Skin of body (tissue), 2 donors: ENCODE results near the gene RNLS. TPM values are rescaled to one million over a fixed set of nuclear protein-coding genes. Genes with fewer than 3 reads are reported as not detected.
"Not testable (repeated sequence)": the region's sequence is repeated elsewhere in the genome, so short reads cannot be mapped to it uniquely, and the experiment has no call there.

Source experiments
- DNase-seq: peaks from one replicate; lab custom pipeline; 2025; lab: John Stamatoyannopoulos, UW
- total RNA-seq: library from RNA; depleted of rRNA; stranded (reverse); fragments of >200 nt; gene quantifications from one replicate; pipeline ENCODE4 v1.2.3, GENCODE V29; 2014

The RNLS gene
- total RNA-seq, 1 donor from 2014 or later: 6.5 TPM

DNA sequence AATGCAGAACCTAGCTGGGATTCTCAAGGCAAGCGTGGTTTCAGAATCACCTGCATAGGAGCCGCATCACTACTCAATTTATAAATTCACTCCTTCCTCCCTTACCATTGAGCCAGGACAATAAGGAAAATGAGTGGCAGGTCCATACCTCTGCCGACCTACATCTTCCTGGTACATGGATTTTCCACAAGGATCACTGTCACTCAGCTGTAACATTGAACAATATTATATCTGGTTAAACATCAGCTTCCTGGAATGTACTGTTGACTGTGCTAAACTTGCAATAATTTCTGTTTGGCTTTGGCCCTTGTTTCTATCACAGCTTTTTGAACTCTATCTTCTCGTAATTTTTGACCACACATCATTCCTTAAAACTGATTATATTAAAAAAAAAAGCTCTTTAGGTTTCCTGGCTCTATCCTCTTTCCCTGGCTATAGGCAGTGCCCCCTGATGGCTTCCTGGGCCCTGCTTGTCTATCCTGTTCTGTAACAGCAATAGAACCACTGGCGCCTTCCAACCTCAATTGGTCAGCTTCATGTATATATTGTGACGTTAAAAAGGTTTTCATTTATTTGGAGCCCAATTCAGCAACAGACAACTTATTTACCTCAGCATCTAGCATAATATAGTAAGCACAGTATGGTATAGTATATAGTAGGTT lies 59.2 kb downstream of the RNLS start:
- DNase-seq: no peak

DNA sequence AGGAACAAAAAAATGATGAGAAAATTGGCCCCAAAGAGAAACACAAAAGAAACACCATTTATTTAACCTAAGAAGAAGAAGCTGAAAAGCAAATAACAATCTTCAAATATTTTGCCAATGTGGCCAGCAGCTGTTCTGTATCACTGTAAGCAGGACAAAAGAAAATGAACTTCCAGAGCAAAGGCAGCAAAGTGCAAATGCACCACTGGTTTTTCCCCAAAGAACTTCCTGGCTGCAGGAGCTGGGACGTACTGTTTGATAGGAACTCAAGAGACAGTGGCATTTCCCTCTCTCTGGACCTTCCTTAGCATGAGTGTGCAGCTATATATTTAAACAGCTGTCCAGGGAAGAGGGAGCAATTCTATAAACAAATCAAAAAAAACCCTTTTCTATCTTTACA lies 60.4 kb downstream of the RNLS start:
- DNase-seq: no peak

DNA sequence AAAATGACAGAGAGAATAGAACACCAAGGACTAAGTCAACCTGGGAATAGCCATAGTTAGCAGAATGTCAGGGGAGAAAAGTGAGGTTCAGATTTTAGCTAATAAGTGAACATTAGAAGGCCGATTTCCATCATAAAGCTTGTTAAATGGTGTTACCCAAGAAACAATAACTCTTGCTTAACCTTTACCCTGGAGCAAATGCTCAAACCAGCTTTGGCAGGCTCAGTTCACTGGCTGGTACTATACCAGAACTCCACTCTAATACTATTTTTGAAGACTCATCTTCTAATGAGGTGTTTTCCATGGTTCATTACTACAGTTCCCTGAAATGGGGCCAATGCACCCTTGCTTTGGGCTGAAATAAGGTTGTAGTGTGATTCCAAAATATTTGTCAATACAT lies 61.3 kb downstream of the RNLS start:
- no peak for DNase-seq

DNA sequence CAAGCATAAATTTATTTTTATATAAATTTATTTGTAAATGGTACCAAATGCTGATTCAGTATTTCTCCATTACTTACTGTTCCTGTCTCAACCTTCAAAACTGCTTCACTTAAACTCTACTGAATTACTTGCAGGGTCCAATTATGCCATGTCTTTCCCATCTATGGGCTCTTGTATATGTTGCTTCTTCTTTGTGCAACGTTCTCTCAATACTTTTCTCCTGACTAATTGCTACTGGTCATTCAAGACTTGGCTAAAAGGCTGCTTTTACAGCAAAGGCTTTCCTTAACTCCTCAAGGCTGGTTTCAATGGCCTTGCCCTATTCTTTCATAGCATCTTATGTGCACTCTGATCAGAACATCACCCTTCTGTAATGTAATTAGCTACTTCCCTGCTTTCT lies 67.9 kb downstream of the RNLS start:
- no peak for DNase-seq

DNA sequence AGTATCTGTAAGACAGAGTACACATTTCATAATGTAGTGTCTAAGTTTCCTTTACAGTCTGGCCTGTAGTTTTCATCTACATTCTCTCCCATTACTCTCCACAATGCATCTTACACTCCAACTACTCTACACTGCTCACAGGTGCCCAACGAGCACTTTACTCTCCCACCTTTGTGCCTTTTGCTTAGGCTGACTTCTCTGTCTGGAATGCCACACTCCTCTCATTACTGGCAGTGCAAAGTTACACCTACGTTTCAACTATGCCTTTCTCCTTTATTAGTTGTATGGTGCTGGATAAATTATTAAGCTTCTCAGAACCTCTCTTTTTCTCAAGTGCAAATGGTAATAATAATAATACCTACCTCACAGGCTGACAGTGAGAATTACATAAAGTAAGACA lies 70.5 kb downstream of the RNLS start:
- no peak for DNase-seq

DNA sequence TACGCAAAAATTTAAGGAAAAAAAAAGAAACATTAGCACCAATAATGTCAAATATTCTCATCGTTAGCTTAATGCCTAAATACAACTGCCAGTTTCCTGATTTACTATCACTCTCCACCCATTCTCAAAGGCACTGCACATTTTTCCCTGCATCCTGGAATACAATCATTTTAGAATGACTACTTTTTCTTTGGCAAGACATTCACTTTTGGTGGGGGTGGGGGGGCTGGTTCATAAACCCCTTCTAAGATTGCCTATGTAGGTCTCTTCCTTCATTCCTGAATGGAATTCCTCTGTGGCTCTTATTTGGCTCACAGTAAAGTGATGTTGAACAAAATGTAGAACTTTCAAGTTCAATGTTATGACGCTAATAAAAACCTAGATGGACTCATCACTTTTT lies 74.3 kb downstream of the RNLS start:
- no peak for DNase-seq

DNA sequence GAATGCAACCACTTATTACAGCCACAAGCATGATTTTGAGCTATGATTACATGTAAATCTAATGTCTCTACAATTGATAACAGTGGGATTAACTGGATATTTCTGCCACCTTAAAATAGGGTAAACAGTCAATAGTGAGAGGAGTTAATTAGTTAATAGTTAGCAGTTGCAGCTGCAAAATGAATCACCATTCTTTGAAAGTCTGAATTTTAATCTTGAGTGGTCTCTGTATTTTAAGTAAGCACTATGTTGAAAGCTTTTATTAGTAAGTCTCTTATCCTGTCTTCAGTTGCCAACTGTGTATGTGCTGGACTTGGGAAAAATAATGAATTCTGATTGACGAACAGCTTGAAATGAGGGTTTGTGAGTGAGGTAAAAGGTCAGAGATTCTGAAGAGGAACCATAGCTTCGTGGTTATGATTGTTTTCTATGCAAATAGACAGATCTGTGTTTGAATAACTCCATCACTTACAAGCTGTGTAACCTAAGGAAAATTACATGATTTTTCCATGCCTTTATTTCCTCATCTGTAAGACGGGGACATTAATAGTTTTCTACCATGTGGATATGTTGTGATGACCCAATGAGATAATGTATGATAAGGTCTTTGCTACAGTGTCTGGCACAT lies 75.2 kb downstream of the RNLS start:
- DNase-seq: no peak

DNA sequence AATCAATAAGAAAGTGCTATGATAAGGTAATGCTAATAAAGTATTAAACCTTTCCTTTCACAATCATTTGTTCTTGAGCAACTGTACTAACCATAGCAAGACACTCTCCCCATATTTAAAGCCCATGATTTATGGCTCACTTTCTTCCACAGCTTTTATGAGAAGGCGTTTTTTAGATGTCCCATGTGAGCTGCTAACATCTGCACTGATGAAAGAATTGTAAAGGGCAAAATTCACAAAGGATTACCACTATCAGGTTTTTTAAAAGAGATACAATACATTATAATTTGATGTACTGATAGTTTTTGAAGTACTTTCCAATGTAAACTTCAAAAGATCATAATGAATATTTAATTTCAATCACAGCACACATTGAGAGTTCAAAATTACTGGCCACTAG lies 75.7 kb downstream of the RNLS start:
- no peak for DNase-seq

DNA sequence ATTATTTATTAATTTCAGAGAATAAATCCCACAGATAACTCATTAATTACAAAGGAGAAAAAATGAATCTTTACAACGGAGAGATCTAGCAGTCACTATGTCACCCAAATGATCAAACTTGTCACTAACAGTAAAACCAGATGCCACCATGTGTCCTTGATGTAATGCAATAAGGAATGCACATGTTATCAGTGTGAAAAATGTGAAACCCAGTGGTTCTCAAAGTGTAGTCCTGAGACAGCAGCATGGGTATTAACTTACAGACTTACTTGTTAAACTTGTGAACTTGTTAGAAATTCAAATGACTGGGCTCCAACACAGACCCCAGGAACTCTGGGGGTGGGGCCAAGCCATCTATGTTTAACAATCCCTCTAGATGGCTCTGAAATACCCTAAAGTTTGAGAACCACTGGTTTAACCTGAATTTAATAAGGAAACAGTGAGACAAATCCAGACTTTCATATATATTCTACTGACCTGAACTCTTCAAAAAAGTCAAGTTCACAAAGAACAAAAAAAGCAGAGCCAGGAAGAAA lies 77.4 kb downstream of the RNLS start:
- DNase-seq: no peak

DNA sequence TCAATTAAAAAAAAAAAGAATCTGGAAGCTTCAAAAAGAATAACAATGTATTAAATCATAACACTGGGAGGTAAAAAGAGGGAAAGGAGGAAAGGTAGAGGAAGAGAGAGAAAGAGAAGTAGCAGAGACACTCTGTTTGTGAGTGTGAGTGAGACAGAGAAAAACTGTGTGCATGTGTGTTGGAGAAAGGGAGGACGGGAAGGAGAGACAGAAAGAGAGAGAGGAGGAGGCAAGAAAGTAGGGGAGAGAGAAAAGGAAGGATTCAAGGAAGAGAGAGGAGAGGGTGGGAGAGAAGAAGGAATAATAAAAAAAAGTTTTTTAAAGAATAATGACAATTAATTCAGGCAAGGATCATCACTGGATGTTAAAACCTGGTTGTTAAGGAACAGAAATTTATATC lies 77.9 kb downstream of the RNLS start:
- DNase-seq: no peak

DNA sequence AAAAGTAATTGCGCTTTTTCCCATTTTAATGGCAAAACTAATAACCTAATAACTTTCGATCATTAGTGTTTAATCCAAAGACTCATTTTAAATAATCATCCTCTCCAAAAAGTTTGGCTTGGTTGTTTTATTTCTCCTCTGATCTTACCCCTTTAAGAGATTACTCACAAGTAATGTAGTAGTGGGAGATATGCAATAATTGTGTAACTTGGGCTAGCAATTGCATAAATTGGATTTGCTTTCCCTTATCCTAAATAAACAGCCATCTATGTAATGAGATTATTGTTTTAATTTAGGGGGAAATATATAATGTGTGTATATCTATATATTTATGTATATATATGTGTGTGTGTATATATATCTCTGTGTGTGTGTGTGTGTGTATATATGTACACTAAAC lies 82.5 kb downstream of the RNLS start:
- DNase-seq: no peak

DNA sequence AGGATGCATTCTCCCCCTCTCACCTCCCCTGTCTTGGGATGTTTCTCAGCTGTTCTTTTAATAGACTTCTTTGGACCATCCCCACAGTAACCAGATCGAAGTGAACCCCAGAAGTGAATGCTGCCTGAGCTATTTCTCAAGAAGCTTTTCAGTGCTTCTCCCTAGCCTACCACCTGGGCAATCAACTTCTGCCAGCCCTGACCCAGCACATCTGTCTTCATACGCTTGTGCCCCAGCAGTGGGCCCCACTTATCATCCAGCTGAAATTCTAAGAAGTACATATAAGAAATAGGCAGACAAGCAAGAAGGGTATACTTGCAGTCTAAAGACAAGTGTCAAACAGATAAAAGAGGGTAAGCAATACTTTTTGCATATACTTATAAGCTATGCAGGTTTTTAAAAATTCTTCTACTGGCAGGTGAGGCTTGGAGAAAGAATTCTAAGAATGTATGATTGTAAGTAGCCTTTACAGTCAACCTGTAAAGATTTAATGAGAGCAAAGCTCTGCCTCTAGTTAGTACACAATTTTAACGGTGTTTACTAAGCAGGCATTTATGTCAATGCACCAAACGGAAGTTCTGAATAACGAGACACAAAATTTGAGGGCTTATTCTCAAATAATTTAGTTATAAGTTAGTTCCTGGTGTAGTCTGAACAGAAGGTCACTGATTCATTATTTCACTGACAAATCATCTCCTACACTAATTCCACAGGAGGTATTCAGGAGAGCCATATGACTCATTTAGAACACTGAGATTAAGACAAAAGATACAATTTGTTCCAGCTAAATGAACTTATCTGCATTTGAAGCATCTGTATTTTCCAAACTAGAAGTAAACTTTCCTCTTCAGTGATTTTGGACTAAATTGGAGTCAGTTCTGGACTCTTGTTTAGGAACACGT lies 83.3 kb downstream of the RNLS start:
- no peak for DNase-seq

DNA sequence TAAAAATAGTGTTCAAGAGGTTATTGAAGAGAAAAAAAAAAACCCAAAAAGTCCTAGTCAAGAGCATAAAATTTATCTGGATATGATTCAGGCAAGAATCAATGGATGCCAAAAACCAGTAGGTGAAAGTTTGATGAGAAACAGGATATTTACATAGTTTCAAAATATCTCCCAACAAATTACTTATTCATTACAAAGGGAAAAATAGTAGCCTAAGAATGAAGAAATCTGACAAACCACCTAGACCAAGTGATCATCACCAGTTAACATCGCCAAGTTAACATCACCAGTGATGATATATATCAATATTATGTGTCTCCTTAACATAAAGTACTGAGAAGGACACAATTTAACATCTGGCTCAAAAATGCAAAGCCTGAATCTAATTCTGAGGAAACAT lies 85.2 kb downstream of the RNLS start:
- DNase-seq: no peak

DNA sequence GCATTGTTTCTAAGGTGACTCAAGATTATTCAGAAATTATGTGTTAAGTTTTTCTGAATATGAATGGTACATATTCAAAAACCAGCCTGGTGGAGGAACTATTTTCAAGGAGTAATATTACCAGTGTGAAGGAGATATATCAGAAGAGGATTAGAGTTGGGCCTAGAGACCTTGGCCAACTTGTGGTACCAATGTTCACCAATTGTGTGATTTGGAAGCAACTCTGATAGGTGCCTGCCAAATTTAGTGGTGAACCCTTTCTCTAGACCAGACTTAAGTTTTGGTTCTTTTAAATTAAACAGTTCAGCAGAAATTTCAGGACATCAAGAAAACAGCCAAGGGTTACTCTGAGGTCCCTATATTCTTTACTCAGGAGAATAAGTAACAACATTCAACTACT lies 88.6 kb downstream of the RNLS start:
- no peak for DNase-seq

DNA sequence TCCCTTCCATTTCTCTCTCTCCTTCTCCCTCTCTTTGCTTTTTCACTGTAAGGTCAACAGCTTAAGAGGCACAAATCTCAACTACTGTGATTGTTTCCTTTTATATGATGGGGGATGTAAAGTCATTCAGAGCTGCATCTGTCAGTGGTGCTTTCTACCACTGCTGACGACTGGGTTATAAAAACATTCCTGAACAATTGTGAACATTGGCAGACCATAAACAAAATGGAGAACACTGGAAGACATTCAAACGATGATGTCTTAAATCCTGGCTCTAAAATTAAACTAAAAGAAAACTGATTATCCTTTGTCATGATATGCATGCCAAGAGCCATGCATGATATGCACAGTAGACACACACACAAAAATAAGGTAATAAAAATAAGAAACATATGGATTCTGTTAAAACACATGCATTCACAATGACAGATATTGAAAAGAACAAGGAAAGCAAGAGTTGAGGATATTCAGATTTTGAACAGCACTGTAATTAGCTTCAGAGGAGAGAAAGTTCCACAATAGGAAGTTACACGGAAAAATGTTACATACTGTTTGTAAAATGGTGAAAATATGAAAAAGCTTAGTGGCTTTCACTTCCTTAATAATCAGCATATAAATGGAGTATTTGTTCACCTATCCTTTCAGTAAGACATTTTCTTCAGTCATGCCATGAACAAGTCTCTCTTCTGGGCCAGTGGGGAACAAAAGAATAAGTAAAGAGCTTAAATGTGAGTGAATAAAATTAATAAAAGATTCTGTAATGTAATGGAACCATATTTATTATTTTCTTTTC lies 89.2 kb downstream of the RNLS start:
- DNase-seq: peak; percentile 91

DNA sequence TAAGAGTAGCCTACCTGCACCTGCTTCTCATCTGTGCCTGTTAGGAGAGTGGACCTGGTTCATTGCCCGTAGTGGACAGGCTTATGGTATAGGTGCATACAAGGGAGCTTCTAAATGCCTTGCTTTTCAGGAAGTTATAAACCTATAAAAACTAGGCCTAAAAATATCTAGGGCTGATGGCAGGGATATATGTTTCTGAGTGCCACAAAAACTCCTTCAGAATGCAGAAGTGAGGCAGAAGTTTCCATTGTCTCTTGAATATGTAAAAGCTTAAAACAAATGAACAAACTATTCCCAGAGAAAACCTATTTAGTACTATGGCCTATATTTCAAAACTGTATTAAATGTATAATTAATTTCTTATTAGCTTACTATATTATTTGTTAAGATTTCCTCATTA lies 91.8 kb downstream of the RNLS start:
- no peak for DNase-seq

DNA sequence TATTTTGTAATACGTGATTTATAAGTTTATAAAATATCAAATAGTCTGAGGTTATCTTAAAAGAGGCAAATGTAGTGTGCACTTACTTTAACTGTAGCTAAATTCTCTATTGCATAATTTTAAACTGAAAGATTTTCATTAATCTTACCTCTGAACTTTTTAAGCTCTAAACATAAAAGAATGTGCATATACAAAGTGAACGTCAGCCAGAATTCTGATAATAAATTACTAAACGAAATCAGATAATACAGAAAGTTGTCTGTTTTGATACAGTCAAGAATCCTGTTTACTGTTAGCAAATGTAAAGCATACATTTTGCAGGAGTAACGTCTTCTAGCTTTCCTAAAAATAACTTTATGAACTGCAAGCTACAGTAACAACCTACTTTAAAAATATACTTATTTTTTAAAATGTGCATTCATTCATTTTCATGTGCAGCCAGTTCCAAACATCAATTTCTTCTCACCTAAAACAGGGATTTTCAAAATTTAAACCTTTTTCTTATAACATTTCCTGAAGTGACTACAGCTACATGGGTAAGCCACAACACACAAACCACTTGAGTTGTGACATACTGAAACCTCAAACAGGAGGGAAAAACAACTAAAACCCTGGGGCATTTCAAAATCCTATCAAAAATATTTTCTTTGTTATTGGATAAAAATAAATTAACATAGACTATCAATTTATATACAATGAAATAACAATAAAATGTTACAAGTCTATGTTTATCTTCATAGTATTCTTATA lies 92.7 kb downstream of the RNLS start:
- no peak for DNase-seq

DNA sequence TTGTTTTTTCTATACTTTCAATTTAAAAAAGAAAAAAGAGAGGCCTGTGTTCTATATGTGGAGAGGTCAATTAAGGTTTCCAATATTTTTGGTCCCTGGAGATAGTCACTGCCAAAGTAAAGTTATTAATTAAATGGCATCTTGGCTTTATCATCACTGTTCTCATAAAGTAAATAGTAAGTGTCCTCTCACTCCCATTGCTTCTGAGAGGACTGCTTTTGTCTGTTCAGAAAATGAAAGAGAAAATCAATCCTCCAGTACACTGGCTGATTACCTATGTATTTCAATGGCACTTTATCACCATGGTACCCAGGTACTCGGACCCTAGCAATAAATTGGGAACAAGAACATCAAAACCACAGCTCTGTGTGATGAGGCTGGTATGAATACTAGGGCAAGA lies 94.0 kb downstream of the RNLS start:
- no peak for DNase-seq

DNA sequence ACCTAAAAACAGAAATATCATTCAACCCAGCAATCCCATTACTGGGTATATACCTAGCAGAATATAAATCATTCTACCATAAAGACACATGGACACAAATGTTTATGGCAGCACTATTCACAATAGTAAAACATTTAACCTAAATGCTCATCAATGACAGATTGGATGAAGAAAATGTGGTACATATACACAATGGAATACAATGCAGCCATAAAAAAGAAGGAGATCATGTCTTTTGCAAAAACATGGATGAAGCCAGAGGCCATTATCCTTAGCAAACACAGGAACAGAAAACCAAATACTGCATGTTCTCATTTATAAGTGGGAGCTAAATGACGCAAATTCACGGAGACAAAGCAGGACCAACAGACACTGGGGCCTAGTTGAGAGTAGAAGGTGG lies 96.3 kb downstream of the RNLS start:
- DNase-seq: not testable (repeated sequence)

DNA sequence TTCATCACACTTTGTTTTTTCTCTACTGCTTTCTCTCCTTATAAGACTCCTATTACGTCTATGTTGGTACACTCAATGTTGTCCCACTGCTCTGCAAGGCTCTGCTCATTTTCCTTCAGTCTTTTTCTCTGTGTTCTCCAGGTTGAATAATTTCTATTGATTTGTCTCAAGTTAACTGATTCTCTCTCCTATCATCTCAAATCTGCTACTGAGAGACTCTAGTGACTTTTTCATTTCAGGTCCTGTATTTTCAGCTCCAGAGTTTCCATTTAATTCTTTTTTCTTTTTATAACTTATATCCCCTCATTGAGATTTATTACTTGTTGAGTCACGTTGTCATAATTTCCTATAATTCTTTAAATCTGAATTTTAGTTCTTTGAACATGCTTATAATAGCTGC lies 100.9 kb downstream of the RNLS start:
- no peak for DNase-seq

DNA sequence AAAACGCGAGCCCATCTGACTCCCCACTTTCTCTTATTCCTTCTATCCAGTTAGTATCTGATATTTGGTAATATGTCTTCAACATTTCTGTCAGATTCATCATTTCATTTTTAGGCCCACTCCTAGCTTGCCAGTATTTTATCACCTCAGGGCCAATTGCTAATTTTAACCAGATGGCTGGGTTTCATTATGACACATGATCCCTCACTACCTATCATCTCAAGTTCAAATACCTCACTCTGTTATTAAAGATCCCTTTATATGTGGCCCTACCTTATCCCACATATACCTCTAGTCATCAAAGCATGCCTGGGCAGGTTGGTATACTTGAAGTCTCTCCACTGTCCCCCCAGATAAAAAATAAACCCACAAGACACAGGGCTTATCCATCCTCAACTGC lies 104.9 kb downstream of the RNLS start:
- no peak for DNase-seq
